Astrocyte of the cerebellum (primary cell): ENCODE results near the gene KDM2A.
A peak's percentile ranks its signal among the peaks of the same experiment; 100 is the strongest.

Source experiments
- DNase-seq: peaks from one replicate; pipeline ENCODE4 v3.0.0-alpha.2; 2011; ENCODE audit warnings: low read depth
- H3K4me3 ChIP-seq: 2 replicates; pipeline ENCODE4 v1.5.1; 2011; ENCODE audit warnings: mild to moderate bottlenecking, low read depth, low read length, moderate library complexity
- in situ Hi-C: cut with HindIII; loops from 2 replicates; pipeline ENCODE4 v1.10.0; 2017; ENCODE audit warnings: low sequenced_read_pairs
- TF ChIP-seq, protein P1 (sequence below): IDR thresholded peaks from 2 replicates; pipeline ENCODE4 v1.5.1; 2012; ENCODE audit warnings: low read length, low read depth, moderate library complexity, mild to moderate bottlenecking; ENCODE audit errors: missing control alignments

The KDM2A gene

DNA sequence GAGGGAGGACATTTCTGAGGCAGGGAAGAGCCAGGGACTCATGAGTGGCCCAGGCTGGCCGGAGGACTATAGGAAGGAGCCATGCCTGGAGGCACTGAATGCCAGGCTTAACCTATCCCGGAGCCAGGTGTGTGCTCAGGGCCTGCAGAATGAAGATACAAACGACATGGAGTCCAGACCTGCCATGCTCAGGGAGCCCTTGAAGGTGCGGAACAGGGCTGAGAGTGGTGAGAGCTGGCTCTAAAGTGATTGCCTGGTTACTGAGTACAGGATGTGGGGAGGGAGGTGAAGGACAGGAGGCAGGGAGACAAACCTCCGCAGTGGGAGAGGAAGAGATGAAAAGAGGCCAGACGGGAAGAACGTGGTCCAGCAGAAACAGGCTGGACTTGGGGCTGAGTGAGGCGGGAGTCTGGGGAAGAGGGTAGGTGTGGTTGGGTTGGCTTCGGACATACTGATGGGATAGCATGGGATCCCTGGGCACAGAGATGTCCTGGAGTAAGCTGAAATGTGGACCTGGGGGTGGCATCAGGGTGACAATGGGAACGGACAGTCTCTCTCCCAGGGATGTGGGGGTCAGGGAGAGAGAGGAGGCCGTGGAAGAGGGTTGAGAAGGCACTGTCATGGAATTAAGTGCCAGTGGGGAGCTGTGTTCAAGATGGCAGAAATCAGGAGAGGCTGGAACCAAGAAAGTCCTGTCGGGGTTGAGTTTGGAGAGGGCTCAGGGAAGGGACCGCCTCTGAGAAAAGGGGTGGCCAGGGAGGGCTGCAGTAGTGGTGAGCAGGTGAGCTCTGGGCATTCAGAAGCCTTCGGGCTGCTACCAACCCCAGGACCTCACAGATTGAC is 168.5 kb downstream of the KDM2A start:
- in situ Hi-C loops, result no loop called here
- no peak for DNase-seq
- H3K4me3 ChIP-seq, result peak overlapping the region; percentile 58
- TF ChIP-seq, protein P1, sequence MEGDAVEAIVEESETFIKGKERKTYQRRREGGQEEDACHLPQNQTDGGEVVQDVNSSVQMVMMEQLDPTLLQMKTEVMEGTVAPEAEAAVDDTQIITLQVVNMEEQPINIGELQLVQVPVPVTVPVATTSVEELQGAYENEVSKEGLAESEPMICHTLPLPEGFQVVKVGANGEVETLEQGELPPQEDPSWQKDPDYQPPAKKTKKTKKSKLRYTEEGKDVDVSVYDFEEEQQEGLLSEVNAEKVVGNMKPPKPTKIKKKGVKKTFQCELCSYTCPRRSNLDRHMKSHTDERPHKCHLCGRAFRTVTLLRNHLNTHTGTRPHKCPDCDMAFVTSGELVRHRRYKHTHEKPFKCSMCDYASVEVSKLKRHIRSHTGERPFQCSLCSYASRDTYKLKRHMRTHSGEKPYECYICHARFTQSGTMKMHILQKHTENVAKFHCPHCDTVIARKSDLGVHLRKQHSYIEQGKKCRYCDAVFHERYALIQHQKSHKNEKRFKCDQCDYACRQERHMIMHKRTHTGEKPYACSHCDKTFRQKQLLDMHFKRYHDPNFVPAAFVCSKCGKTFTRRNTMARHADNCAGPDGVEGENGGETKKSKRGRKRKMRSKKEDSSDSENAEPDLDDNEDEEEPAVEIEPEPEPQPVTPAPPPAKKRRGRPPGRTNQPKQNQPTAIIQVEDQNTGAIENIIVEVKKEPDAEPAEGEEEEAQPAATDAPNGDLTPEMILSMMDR, result no peak

DNA sequence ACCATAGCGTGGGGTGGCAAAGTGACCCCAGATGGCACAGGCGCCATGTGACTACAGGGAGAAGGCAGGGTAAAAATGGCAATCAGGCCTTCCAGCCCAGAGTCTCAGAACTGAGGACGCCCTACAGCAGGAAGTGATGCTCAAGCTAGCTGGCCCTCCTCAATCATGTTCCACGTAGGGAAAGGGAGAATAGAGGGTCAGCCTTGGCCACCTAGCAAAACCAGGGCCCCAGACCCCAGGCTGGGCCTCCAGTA is 169.1 kb downstream of the KDM2A start:
- no peak for DNase-seq
- TF ChIP-seq, protein P1, result no peak

DNA sequence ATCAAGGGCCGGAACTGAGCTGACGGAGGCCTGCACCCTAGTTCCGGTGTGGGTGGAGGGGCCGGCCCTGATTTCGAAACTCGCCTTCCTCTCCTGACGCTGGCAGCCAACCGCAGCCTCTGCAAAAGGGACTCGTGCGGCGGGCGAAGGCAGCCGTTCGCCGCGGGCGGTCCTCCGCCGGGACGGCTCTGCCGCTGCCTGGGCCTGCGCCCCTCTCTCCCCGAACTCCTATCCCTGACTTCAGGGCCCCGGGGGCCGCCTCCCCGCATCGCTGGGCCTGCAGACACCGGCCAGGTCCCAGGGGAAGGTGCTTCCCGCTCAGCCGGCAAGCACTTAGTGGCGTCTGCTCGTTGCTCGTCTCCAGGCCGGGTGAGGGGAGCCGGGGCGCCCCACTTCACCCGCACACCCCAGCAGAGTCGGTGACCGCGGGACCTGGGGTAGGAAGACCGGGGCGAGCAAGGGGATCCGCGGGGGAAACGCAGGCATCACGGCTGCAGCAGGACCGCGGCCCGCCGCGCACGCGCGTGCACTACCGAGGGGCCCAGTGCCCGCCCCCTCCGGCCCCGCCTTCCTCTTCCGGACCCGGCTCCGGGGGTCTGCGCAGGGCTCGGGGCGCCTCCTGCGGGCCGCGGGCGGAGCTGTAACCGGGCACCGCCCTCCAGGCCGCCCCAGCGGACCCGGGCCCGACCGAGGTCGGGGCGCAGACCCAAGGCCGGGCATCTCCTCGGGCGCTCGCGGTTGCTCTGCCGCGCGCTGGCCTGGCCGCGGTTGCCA is 169.6 kb downstream of the KDM2A start:
- in situ Hi-C loops, result no loop called here
- peak; percentile 45 for DNase-seq
- H3K4me3 ChIP-seq, result peak overlapping the region; percentile 58
- TF ChIP-seq, protein P1, result peak; percentile 27

More for the DNA sequence above, 169.1 kb downstream of the KDM2A start:
- in situ Hi-C loops, result no loop called here
- peak overlapping the region; percentile 58 for H3K4me3 ChIP-seq

DNA sequence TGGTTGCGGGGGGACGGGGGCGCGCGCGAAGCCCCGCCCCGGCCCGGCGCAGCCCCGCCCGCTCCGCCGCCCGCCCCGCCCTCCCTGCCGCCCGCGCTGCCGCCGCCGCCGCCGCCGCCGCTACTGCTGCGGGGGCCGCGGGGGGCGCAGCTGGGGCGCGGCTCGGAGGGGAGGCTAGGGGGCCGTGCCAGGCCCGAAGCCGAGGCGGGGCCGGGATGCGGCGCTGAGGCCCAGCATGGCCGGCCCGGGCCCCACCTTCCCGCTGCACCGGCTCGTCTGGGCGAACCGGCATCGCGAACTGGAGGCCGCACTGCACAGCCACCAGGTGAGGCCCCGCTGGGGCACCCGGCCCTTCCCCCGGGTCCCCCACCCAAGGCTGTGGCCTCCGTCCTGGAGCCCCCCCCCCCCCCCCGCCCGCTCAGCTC is 170.2 kb downstream of the KDM2A start, which contains the start of gene ANKRD13D:
ANKRD13D (plus strand) TSS at position 78 of the 425 bp plus-strand sequence; CDS start at position 236, 158 bp downstream.
- peak within 1 kb of the TSS; percentile 58 for H3K4me3 ChIP-seq
- TF ChIP-seq, protein P1, result no peak
- DNase-seq, result no peak
- in situ Hi-C loops, result no loop called here

DNA sequence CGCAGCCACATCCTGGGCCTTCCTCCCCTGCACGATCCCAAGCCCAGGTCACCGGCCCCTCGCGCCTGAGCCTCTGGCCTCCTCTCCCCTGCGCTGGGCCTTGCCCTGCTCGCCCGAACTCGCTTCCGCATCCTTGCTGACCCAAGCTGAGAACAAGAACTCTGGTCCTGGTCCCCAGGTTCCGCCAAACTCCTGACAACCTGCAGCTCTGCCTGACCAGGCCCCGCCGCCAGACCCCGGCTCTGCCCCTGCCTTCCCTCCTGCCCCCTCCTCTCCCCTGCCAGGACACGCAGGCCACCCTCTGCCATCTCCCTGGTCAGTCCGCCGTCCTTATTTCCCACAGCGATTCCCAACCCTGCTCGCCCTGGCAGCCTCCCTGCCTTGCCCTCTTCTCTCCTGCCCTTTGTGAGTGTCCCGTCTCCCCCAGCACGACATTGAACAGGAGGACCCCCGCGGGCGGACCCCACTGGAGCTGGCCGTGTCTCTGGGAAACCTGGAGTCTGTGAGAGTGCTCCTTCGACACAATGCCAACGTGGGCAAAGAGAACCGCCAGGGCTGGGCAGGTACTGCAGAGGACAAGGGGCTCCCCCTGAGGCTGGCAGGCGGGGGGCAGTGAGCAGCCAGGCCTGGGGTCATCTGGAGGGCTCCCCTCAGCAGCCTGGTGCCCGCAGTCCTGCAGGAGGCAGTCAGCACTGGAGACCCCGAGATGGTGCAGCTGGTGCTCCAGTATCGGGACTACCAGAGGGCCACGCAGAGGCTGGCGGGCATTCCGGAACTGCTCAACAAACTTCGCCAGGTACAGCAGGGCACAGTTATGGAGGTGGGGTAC is 170.8 kb downstream of the KDM2A start:
- in situ Hi-C loops, result no loop called here
- DNase-seq, result no peak
- H3K4me3 ChIP-seq, result peak overlapping the region; percentile 58
- TF ChIP-seq, protein P1, result no peak

DNA sequence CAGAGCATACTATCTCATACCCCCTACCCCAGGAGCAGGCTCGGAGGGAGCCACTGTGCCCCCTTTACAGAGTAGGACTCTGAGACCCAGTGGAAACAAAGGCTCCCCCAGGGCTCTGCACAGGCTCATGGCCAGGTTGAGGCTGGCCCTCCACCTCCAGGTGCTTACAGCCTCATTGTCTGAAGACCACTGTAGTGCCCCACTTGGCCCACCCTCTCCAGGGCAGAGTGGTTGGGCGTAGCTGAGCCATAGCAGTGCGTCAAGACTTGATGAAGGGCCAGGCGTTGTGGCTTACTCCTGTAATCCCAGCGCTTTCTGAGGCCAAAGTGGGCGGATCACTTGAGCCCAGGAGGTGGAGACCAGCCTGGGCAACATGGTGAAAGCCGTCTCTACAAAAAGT is 171.7 kb downstream of the KDM2A start:
- TF ChIP-seq, protein P1, result no peak
- H3K4me3 ChIP-seq, result no peak overlapping the region
- peak; percentile 36 for DNase-seq
- in situ Hi-C loops, result no loop called here
